NCI-H128 (cell line): Measurements from ENCODE around the gene PTTG1IP.
A peak's percentile ranks its signal among the peaks of the same experiment; 100 is the strongest.

Source experiments
- DNase-seq: peaks from one replicate; lab custom pipeline; 2025; ENCODE audit not compliant: unreplicated experiment; lab: John Stamatoyannopoulos, UW

Gene PTTG1IP

DNA sequence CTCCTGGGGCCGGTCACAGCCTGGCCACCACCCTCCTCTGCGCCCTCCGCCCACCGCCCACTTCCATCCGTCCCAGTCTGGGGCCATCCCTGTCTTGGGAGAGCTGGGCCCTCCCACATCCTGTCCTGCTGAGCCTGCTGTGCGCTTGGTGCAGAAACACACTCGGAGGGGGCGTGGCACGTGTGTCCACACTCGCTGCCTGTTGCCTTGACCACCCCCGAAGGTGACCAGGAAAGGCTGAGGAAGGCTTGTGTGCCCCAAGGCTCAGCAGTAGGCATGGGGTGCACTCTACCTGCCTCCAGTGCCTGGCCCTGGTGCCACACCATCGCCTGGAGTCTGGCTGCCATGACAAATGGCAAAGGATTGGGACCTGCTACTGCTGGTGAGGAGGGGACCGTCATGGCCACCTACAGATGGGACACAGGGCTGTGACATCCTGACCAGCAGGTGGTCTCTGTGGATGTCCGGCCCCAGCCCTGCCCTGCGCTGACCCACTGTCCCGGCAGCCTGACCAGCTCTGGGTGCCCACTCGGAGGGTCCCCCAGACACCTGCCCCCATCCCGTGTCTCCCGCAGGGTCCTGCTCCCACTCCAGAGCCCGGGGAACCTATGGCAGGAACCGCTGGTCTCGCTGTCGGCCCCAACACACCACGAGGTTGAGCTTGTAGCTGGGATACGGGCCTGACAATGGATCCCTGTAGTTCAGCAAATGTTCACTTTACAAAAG lies 23.2 kb upstream of the PTTG1IP start:
- no peak for DNase-seq

DNA sequence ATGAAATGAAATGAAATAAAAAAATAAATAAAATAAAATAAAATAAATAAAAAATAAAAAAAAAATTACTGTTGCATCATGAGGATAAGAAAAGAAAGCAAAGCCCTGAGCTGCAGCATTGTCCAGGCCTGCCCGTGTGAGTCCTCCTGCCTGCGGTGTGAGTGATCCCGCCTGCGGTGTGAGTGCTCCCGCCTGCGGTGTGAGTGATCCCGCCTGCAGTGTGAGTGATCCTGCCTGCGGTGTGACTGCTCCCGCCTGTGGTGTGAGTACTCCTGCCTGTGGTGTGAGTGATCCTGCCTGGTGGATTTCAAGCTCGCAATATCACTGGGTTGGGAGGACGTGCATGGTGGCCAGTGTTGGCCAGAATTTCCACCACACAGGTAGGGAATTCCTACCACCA lies 22.4 kb upstream of the PTTG1IP start:
- DNase-seq, result no peak

DNA sequence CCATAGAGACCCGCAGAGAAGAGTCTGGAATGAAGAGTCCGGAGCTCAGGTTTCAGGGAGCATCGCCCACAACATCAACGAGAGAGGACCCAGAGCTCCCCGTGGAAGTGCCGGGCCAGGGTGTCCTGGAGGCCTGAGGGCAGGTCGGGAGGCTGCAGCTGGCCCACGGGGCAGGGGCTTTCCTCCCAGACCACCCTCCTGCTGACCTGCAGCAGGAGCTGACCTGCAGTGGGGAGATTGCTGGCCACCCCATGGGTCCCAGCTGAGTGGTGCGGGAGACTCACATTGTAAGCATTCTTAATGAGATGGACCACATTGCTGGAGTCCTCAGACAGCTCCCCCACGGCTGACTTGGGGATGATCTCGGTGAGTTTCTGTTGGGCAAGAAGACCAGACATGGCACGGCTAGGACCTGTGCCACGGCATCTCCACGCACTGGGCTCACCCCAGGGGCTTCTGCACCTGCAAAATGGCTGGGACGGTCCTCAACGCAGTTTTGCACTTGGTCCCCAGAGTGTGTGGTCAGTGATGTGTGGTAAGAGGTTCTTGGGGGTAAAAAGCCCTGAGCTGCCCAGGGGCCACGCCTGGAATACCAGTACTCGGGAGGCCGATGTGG lies 21.3 kb upstream of the PTTG1IP start:
- no peak for DNase-seq

DNA sequence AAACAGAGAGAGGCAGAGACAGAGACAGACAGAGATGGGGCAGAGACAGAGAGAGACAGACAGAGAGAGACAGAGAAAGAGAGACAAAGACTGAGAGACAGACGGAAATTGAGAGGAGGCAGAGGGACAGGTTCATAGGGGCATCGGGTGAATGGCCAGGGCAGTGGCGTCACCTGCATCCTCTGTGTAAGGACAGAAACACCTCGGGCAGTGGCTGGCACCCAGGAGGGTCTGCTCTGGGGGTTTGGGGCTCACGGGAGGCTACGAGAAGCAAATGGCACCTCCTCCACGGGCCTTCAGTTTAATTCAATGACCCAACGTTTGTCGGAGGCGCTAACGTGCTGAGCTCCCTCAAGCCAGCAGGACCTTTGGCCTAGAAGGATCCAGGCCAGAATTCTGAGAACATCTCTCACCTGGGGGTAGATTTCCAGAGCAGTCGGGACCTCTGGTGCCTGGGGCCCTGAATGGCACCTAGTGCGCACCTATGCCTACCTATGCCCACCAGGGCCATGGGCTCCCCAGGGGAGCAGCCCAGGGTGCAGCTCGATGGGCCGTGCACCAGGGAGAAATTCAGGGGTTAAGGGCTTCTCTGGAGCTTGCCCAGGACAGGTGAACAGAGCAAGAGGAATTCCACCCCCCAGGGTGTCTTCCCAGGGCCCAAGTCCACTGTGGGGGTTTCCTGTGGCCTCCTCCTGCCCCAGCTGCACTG lies 20.6 kb upstream of the PTTG1IP start:
- DNase-seq, result no peak

DNA sequence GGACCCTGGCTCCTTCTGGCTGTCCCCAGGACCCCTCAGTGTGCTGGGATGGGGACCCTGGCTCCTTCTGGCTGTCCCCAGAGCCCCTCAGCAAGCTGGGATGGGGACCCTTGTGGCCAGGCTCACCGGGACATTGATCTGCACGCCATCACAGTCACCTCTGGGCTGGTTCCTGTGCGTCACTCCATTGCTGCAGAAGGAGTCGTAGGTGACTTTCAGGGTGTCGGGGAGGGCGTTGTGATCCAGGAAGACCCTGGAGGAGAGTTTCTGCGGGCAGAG lies 19.7 kb upstream of the PTTG1IP start:
- no peak for DNase-seq

DNA sequence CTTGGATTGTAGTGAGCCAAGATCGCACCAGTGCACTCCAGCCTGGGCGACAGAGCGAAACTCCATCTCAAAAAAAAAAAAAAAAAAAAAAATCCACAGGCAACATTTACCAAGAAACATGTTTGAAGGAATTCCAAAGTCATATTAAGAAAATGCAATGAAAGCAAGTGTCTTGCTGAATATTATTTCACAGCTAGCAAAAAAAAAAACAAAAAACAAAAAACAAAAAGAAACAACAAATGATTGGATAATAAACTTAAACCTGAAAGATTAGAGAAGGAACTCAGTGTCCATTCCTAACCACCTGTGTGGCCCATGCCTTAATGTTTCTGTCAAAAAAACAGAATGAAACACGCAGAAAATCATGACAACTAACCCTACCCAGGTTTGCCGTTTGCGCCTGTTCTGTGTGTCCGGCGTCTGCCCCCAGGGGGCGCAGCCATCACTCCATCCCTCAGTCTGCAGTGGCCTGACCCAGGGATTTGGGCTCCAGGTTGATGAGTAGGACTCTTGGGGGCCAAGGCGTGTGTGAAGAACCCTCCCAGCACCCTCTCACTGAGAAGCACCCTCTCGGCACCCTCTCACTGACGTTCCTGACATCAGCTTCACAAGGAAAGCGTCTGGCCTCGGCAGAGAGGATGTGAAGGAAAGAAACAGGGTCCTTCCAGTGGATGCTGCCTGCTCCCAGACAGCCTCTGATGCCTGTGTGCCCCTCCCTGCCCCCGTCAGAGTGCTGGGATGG lies 19.2 kb upstream of the PTTG1IP start:
- DNase-seq, result peak; percentile 25

DNA sequence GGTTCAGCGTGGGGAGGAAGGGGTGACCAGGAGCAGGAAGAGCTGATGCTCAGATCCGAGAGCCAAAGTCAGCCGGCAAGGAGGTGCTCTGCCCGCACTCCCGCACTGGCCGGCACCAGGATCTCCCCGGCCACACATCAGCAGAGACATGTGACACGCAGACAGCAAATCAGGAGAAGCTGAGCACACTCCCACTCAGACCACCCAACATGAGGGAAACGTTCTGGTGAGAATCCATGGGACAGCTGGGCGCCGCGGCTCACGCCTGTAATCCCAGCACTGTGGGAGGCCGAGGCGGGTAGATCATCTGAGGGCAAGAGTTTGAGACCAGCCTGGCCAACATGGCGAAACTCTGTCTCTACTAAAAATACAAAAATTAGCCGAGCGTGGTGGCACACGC lies 18.6 kb upstream of the PTTG1IP start:
- no peak for DNase-seq

DNA sequence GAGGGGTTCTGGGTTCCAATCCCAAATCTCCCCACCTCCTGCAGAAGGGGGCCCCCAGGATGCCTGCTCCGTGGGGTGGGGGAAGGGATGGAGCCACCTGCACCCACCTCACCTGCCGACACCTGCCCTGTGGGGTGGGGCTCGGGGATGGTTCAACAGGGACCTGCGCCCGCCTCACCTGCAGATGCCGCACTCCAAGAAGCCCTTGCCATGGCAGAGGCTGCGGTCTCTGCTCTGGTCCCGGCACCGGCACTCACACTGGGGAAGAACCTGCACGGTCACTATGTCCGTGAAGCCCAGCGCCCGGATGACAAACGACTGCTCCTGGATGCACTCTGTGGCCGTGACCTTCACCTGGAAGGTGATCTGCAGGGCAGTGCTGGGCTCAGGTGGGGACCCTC lies 18.1 kb upstream of the PTTG1IP start:
- no peak for DNase-seq

DNA sequence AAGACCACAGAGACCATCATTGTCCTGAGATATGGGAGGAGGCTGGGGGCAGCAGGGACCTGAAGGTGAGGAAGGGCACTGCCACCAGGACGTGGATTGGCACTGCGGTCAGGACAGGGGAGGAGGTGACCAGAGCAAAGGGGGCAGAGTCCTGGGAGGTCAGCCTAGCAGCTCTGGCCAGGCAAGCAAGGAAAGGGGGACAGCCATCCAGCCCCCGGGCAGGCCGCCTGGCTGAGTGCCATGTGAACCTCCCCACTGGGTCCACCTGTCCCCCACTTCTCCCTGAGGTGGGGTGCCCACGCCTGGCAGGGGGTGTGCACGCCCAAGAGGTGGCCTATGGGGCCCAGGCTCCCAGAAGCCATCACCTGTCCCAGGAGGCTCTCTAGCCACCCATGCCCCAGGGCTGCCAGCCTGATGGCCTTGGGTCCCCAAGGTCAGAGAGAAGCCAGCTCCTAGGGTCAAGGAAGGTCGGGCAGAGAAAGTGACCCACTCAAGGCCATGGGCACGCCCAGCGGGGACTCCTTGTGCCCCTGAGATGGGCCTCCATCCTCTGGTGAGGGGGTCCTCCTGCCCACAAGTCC lies 17.6 kb upstream of the PTTG1IP start:
- DNase-seq, result no peak

DNA sequence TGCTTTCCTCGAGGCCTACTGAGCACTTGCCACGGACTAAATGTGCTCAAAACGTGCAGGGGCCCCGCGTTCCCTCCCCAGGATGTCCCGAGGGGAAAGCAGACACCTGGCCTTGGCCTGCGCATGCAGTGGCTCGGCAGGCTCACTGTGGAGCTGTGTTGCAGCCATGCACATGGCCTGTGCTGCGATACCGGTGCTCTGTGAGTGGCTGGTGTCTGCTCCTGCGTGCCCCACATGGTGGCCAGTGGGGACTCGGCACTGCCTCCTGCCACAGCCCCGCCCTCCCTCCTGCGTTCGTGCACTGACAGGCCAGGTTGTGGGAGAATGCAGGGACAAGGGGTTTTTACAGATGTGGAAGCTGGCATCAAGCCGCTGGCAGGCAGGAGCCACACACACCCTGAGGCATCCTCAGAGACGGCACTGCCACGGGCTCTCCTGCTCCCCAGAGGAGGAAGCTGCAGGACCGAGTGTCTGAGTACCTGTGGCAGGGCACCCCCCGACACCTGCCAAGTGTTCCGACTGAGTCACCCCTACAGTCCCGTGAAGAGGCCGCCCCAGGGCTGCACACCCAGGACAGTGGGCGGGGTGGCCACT lies 16.9 kb upstream of the PTTG1IP start:
- no peak for DNase-seq

DNA sequence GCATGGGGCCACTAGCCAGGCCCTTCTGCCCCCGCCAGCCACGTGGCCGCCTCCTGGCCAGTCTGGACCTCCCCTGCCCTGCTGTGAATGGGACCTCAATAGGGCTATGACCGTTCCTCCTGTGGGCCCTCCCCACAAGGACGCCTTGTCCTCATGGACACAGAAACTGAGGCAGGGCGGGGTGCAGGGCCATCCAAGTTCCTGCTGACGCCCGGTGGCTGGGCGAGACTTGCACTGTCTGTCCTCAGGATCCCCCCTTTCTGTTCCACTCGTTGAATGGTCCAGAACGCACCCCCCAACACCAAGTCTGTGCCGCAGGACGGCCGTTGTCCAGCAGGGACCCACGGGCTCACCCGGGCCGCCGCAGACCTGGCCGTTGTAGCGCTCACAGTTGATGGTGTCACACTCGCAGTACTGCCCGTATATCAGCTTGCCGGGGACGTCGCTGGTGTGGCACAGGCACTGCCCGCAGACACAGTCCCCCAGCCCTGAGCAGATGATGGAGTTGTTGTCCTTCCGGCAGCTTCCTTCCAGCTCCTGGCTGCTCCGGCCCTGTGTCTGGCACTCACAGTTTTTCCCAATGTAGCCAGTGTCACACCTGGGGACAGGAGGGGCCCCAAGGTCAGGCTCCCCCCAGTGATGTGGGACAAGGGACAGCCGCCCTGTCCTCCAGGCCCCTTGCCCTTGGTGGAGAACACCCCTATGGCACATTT lies 16.3 kb upstream of the PTTG1IP start:
- no peak for DNase-seq

DNA sequence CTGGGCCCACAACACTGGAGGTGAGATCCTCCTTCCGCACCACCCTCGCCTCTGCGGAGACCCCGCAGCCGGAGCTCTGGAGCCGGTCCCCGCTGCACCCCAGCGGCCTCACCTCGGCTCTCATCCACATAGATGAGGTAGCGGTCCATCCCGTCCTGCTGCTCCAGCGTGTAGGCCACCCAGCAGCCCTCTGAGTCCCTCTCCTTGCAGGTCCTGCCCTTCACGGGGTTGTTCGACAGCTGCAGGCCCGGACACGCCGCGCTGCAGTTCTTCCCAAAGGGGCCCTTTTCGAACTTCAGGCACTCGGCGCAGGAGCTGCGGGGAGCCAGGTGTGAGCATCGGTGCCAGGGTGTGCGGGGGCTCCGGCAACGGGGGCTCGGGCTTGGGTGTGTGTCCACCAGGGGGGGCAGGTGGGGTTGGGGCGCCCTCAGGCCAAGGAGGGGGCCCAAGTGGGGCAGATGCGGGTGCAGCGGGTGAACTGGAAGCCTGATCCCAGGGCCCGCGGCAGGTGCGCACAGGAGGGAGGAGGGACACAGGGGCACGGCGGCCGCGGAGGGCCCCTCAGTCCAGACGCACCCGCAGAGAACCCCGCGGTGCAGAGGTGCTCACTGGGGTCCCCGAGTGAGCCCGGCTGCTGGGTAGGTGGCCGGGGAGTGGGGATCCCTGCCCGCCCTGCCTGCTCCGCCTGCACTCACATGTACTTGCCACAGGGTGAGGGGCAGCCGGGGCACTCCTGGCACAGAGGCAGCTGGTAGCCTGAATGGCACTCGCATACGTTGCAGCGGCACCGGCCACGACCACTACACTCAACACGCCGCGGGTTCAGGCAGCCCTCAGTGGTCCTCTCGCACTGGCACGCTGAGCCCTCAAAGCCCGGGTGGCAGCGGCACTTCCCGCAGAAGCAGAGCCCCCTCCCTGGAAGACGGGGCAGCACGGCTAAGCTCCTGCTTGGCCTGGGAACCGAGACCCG lies 15.4 kb upstream of the PTTG1IP start:
- DNase-seq, result no peak

DNA sequence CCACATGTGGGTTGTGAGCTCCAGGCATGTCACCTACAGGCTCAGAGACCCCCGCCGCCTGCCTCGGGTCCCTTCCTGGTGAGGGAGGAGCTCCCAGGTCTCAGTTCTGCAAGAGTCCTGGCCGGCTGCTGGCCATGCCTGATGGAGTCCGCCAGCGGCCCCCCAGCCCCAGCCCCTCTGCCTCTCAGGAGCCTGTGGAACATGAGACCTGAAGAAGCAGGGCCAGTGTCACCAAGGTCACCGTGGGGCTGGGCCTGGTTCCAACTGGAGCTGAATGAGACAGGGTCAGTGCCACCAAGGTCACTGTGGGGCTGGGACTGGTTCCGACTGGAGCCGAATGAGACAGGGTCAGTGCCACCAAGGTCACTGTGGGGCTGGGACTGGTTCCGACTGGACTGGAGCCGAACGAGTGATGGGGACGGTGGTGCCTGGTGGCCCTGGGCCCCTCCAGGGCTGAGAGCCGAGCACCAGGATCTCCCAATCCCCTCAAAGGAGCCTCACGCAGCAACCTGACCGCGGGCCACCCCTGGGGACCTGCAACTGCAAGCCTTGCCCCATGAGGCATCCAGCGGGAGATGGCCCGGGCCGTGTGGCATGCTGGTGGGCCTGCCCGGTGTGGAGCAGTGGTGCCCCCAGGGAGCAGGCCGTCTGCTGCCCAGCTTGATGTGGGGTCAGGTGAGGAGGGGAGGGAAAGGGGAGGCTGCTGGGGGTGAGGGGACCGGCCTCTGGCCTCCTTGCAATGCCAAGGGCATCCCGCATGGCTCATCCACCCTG lies 14.5 kb upstream of the PTTG1IP start:
- no peak for DNase-seq

DNA sequence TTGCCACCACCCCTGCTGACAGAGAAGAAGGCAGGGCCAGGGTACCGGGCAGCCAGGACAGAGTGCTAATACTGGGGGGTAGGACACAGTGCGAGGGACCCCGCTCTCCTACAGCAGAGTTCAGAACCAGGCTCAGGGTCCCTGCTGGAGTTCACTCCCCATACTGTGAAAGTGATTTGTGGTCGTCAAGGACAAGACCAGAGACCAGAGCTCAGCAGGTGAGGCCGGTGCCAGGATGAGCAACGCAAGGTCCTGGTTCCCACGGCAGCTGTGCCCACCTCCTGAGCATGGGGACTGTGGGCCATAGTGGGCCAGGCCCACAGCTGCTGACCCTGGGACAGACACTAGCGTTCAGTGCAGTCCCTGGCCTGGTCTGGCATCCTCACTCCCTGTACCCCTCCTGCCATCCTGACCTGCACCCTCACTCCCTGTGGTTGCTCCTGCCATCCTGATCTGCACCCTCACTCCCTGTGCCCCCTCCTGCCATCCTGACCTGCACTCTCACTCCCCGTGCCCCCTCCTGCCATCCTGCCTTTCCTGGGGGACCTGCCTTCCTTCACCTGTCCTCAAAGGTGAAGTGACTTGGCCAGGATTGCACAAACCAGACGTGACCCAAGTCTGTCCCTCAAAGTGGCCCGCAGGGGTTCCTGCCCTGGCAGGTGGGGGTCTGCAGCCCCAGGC lies 13.8 kb upstream of the PTTG1IP start:
- no peak for DNase-seq

DNA sequence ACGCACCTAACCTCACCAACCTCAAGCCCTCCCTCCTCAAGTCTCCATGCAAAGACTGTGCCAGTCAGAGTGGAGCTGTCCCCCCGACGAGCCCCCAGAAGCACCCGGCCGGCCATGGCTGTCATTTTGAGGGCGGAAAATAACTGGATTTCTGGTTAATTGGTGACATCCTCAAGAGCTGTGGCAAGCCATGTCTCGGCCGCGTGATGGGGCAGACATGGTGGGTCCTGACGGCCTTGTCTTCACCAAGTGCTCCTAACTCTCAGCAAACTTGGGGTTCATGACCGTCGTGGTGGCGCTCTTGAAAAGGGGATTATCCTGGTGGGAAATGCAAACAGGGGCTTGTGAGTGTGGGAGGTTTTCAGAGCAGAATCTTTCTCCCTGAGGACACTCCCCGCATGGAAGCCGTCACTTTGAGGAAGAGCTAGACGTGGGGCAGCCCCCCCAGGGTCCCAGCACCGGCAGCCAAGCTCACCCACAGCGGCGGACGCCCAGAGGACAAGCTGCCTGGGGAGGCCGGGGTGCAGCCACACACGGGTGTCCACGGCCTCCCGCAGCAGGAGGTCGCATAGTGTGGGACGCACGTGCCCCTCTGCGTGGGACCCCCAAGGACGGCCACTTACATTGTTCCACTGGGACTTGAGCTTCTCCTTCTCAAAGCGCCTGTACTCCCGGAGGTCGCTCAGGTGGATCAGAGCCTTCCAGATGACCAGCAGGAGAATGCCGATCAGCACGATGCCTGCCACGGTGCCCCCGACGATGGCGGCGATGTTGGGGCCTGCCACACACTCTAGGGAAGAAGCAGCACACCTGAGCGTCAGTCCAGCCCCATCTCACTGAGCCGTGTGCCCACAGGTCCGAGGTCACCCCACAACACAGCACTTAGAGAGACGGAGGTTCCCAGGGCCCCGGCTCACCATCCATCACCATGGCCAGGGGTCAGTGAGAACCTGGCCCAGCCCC lies 12.9 kb upstream of the PTTG1IP start:
- DNase-seq, result no peak

DNA sequence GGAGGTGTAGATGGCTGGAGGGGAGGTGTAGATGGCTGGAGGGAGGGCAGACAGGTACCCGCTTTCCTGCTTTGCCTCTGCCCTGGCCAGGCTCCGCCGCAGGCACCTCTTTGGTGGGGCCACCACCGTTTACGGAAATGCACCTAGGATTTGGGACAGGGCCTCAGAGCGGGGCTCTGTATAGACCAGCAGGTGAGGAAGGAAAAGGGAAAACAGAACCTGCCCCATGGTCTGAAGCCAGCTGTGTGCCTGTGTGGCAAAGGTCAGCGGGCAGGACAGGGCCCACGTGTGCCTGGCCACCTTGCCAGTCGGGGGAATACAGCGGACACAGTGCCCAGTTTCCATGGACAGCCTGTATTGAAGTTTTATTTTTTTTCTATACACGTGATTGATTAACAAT lies 12.1 kb upstream of the PTTG1IP start:
- no peak for DNase-seq

DNA sequence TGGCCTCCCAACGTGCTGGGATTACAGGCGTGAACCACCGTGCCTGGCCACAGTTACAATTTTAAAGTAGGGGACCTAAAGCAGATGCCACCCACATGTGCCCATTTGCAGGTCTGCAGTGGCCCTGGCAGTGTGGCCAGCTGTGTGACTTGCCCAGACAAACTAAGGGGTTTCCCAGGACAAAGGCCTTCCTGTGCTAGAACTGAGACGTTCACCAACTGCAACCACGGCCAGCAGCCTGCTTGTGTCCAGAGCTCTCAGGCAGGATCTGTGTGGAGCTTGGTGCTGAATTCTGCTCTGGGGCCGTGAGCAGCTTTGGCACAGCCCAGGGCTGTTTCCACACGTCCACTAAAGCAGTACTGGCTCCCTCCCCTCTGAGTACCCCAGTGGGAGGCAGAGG lies 10.6 kb upstream of the PTTG1IP start:
- DNase-seq, result no peak
